IMR-90 (cell line): Measurements from ENCODE around the gene PTPRN2. TPM values are rescaled to one million over a fixed set of nuclear protein-coding genes. Genes with fewer than 3 reads are reported as not detected.

ENCODE experiments used
- ATAC-seq: fragments of 200-7000 bp; cut with Tn5 transposase; 2 replicates; pipeline ENCODE4 v1.9.1; 2020; ENCODE audit warnings: low read depth, mild to moderate bottlenecking, moderate library complexity
- BruUV-seq: library from RNA; stranded (reverse); fragments of 400-500 nt; replicated peaks from 2 replicates; lab custom pipeline; 2021; lab: Mats Ljungman, UMichigan
- CTCF ChIA-PET: fragments of 300-600 bp; formaldehyde crosslinking; extraction: SDS; loops from one replicate; lab custom pipeline; 2021; ENCODE audit warnings: antibody characterized with exemption; lab: Yijun Ruan, JAX
- POLR2A ChIA-PET: fragments of 300-600 bp; sonication (Branson Sonifier 250); formaldehyde crosslinking; loops from one replicate; lab custom pipeline; 2022; ENCODE audit warnings: antibody characterized with exemption; ENCODE audit not compliant: unreplicated experiment; lab: Charles Lee
- DNase-seq: peaks from one replicate; pipeline ENCODE4 v3.0.0; 2013
- H2AFZ ChIP-seq: replicated peaks from 2 replicates; pipeline ENCODE3; 2013; ENCODE audit warnings: low read length, mild to moderate bottlenecking; ENCODE audit not compliant: poor library complexity
- H2AK5ac ChIP-seq: 2 replicates; pipeline ENCODE4 v1.6.1; 2013; ENCODE audit warnings: low read depth, low read length, inconsistent platforms
- H2AK9ac ChIP-seq: replicated peaks from 2 replicates; pipeline ENCODE3; 2013; ENCODE audit warnings: mild to moderate bottlenecking, low read depth, low read length, moderate library complexity; ENCODE audit not compliant: poor library complexity
- H2BK120ac ChIP-seq: 2 replicates; pipeline ENCODE4 v1.6.1; 2013; ENCODE audit warnings: low read depth, low read length, inconsistent platforms
- H2BK15ac ChIP-seq: 3 replicates; pipeline ENCODE4 v1.6.1; 2013; ENCODE audit warnings: low read depth, low read length, inconsistent platforms
- H2BK20ac ChIP-seq: 2 replicates; pipeline ENCODE4 v1.6.1; 2013; ENCODE audit warnings: low read depth, mild to moderate bottlenecking, inconsistent platforms, low read length, moderate library complexity
- H2BK5ac ChIP-seq: 2 replicates; pipeline ENCODE4 v1.6.1; 2013; ENCODE audit warnings: mild to moderate bottlenecking, low read depth, low read length, inconsistent platforms; ENCODE audit not compliant: poor library complexity, severe bottlenecking
- H3K14ac ChIP-seq: replicated peaks from 2 replicates; pipeline ENCODE4 v1.6.1; 2013; ENCODE audit warnings: low read depth, low read length, inconsistent platforms
- H3K18ac ChIP-seq: 2 replicates; pipeline ENCODE4 v1.6.1; 2013; ENCODE audit warnings: low read depth, low read length, control low read depth
- H3K23ac ChIP-seq: 2 replicates; pipeline ENCODE4 v1.6.1; 2013; ENCODE audit warnings: low read depth, low read length, inconsistent platforms
- H3K27ac ChIP-seq: 2 replicates; pipeline ENCODE4 v1.5.1; 2013; ENCODE audit warnings: mild to moderate bottlenecking, control low read depth, low read length; ENCODE audit not compliant: insufficient read depth
- H3K27me3 ChIP-seq: 2 replicates; pipeline ENCODE4 v1.6.1; 2013; ENCODE audit warnings: low read length; ENCODE audit not compliant: control insufficient read depth, insufficient read depth
- H3K36me3 ChIP-seq: 2 replicates; pipeline ENCODE4 v1.6.1; 2013; ENCODE audit warnings: low read length, mixed read lengths; ENCODE audit not compliant: control insufficient read depth, insufficient read depth
- H3K4ac ChIP-seq: 2 replicates; pipeline ENCODE4 v1.6.1; 2013; ENCODE audit warnings: low read depth, low read length, inconsistent platforms
- H3K4me1 ChIP-seq: 2 replicates; pipeline ENCODE4 v1.6.1; 2013; ENCODE audit warnings: low read length, mixed read lengths; ENCODE audit not compliant: control insufficient read depth, insufficient read depth
- H3K4me2 ChIP-seq: 2 replicates; pipeline ENCODE4 v1.6.1; 2013; ENCODE audit warnings: low read depth, mild to moderate bottlenecking, control low read depth, low read length, moderate library complexity
- H3K4me3 ChIP-seq: 2 replicates; pipeline ENCODE4 v1.5.1; 2013; ENCODE audit warnings: low read depth, mild to moderate bottlenecking, control low read depth, low read length, moderate library complexity; ENCODE audit not compliant: insufficient read depth
- H3K56ac ChIP-seq: 2 replicates; pipeline ENCODE4 v1.6.1; 2013; ENCODE audit warnings: low read length, inconsistent platforms; ENCODE audit not compliant: insufficient read depth; ENCODE audit errors: extremely low read depth
- H3K79me1 ChIP-seq, 2 experiments: 2 replicates each; pipeline ENCODE4 v1.6.1; 2013; ENCODE audit warnings: low read length in 2 of 2, inconsistent platforms in 1 of 2, low read depth in 1 of 2
- H3K9ac ChIP-seq: 2 replicates; pipeline ENCODE4 v1.6.1; 2013; ENCODE audit warnings: low read depth, low read length, control low read depth
- H3K9me1 ChIP-seq: 2 replicates; pipeline ENCODE4 v1.6.1; 2013; ENCODE audit warnings: low read length, inconsistent platforms; ENCODE audit not compliant: insufficient read depth
- H3K9me3 ChIP-seq: 2 replicates; pipeline ENCODE4 v1.6.1; 2013; ENCODE audit warnings: low read length; ENCODE audit not compliant: control insufficient read depth, insufficient read depth
- H4K20me1 ChIP-seq: 2 replicates; pipeline ENCODE4 v1.6.1; 2013; ENCODE audit warnings: low read length, inconsistent platforms; ENCODE audit not compliant: insufficient read depth
- H4K5ac ChIP-seq: 2 replicates; pipeline ENCODE4 v1.6.1; 2013; ENCODE audit warnings: mild to moderate bottlenecking, low read depth, low read length, control low read depth
- H4K8ac ChIP-seq, 2 experiments: 2 replicates each; pipeline ENCODE4 v1.6.1; 2013; ENCODE audit warnings: low read depth in 2 of 2, low read length in 2 of 2, control low read depth in 1 of 2, inconsistent platforms in 1 of 2
- H4K91ac ChIP-seq: 2 replicates; pipeline ENCODE4 v1.6.1; 2013; ENCODE audit warnings: low read depth, low read length, inconsistent platforms; ENCODE audit not compliant: insufficient read depth
- BHLHE40 ChIP-seq: fragments of 150-350 bp; IDR thresholded peaks from 2 replicates; pipeline ENCODE4 v1.6.1; 2016; ENCODE audit warnings: mild to moderate bottlenecking, low read depth, low read length
- CEBPB ChIP-seq: IDR thresholded peaks from 2 replicates; pipeline ENCODE4 v1.6.1; 2012; ENCODE audit warnings: low read depth, low read length, improper control_type of control experiment
- CHD1 ChIP-seq: IDR thresholded peaks from 2 replicates; pipeline ENCODE4 v1.6.1; 2012; ENCODE audit warnings: low read depth, low read length, improper control_type of control experiment
- CTCF ChIP-seq: conservative IDR thresholded peaks from 2 replicates; pipeline ENCODE4 v1.5.1; 2012; ENCODE audit warnings: mild to moderate bottlenecking, low read depth, low read length, improper control_type of control experiment
- FOS ChIP-seq: fragments of 150-350 bp; IDR thresholded peaks from 2 replicates; pipeline ENCODE4 v1.6.1; 2016; ENCODE audit warnings: low read depth, low read length
- MAFK ChIP-seq: IDR thresholded peaks from 2 replicates; pipeline ENCODE4 v1.6.1; 2012; ENCODE audit warnings: low read depth, low read length, improper control_type of control experiment
- MAZ ChIP-seq: IDR thresholded peaks from 2 replicates; pipeline ENCODE4 v1.6.1; 2012; ENCODE audit warnings: low read depth, mild to moderate bottlenecking, low read length, improper control_type of control experiment, moderate library complexity, borderline replicate concordance
- MXI1 ChIP-seq: IDR thresholded peaks from 2 replicates; pipeline ENCODE4 v1.6.1; 2012; ENCODE audit warnings: low read depth, mild to moderate bottlenecking, low read length, moderate library complexity, borderline replicate concordance
- NFE2L2 ChIP-seq: fragments of 150-350 bp; IDR thresholded peaks from 2 replicates; pipeline ENCODE4 v1.6.1; 2016; ENCODE audit warnings: low read depth, mild to moderate bottlenecking, low read length
- POLR2A ChIP-seq: IDR thresholded peaks from 2 replicates; pipeline ENCODE4 v1.6.1; 2012; ENCODE audit warnings: mild to moderate bottlenecking, low read depth, low read length
- RAD21 ChIP-seq: IDR thresholded peaks from 2 replicates; pipeline ENCODE4 v1.6.1; 2012; ENCODE audit warnings: low read length, improper control_type of control experiment
- RCOR1 ChIP-seq: IDR thresholded peaks from 2 replicates; pipeline ENCODE4 v1.6.1; 2012; ENCODE audit warnings: mild to moderate bottlenecking, low read length, improper control_type of control experiment; ENCODE audit not compliant: insufficient replicate concordance
- RFX5 ChIP-seq: IDR thresholded peaks from 2 replicates; pipeline ENCODE4 v1.8.0; 2012; ENCODE audit warnings: low read depth, mild to moderate bottlenecking, low read length, moderate library complexity
- SMC3 ChIP-seq: fragments of 150-350 bp; IDR thresholded peaks from 2 replicates; pipeline ENCODE4 v1.6.1; 2016; ENCODE audit warnings: low read depth, mild to moderate bottlenecking, antibody characterized with exemption, low read length, moderate library complexity
- WGBS, 2 experiments: methylation state at CpG; one replicate each; pipeline versions ENCODE4 v1.1.5 to v1.1.7; 2013; ENCODE audit warnings: missing lambda C conversion rate in 2 of 2; ENCODE audit not compliant: insufficient read length in 1 of 2; ENCODE audit errors: extremely low coverage in 2 of 2; 5-methylcytosine and 5-hydroxymethylcytosine counted together
- dilution Hi-C: fragments of 300-500 bp; cut with HindIII; formaldehyde crosslinking; loops from one replicate; pipeline ENCODE4 v1.14.3; 2018; ENCODE audit warnings: low sequenced_read_pairs; ENCODE audit not compliant: unreplicated experiment
- in situ Hi-C: fragments of 300-500 bp; cut with MboI; formaldehyde crosslinking; loops from 3 replicates; pipeline ENCODE4 v1.14.3; 2019; ENCODE audit warnings: low sequenced_read_pairs, inconsistent platforms, mixed read lengths
- intact Hi-C: fragments of 100-400 bp; cut with micrococcal nuclease; formaldehyde crosslinking; loops from 2 replicates; pipeline ENCODE4 v1.10.0; 2022
- polyA plus RNA-seq, 3 experiments: library from polyadenylated mRNA; depleted of rRNA; stranded (reverse); fragments of >200 nt; gene quantifications; 2 replicates each; pipeline ENCODE4 v1.2.3, GENCODE V29; 2012; ENCODE audit warnings: low replicate concordance in 1 of 3
- total RNA-seq: library from RNA; depleted of rRNA; stranded (reverse); fragments of >200 nt; gene quantifications from 2 replicates; pipeline ENCODE4 v1.2.3, GENCODE V29; 2012
- TF ChIP-seq, protein P1 (sequence below): fragments of 150-350 bp; IDR thresholded peaks from 2 replicates; pipeline ENCODE4 v1.6.1; 2017; ENCODE audit warnings: mild to moderate bottlenecking, antibody characterized with exemption, low read length, low read depth
- TF ChIP-seq, protein P2 (sequence below): fragments of 150-350 bp; IDR thresholded peaks from 2 replicates; pipeline ENCODE4 v1.6.1; 2016; ENCODE audit warnings: low read depth, mild to moderate bottlenecking, low read length, moderate library complexity, borderline replicate concordance

The PTPRN2 gene
- total and polyA plus RNA-seq, 2 of the 4 experiments (the other 2 are of a cell fraction), result 0.03 TPM; not detected in 1

GRCh38 chr7:158473946-158474345 lies 113.7 kb downstream of the PTPRN2 start:
- no peak overlapping the region for H2AK9ac ChIP-seq
- in situ Hi-C loops, result no loop called here
- no peak overlapping the region for H3K9ac ChIP-seq
- H2BK15ac ChIP-seq, result no peak overlapping the region
- intact Hi-C loops, result no loop called here
- H3K14ac ChIP-seq, result no peak overlapping the region
- no peak overlapping the region for H3K4me3 ChIP-seq
- H3K27ac ChIP-seq, result no peak overlapping the region
- H3K4ac ChIP-seq, result no peak overlapping the region
- H2AK5ac ChIP-seq, result no peak overlapping the region
- no peak overlapping the region for H3K18ac ChIP-seq
- WGBS, 2 experiments, result 57% methylated on average over 4 of the region's 12 CpGs; no CpG with 5 or more reads in 1 of the 2 experiments
- H3K56ac ChIP-seq, result no peak overlapping the region
- DNase-seq (no peak), ATAC-seq (no peak)
- H3K4me1 ChIP-seq, result no peaks in the 10 kb centered on the region
- H2AFZ ChIP-seq, result no peak overlapping the region
- H3K4me2 ChIP-seq, result no peak overlapping the region
- H4K91ac ChIP-seq, result no peak overlapping the region
- H3K79me1 ChIP-seq, result no peaks in the 10 kb centered on the region
- H3K9me1 ChIP-seq, result no peaks in the 10 kb centered on the region
- no peak overlapping the region for H4K8ac ChIP-seq
- dilution Hi-C loops, result no loop called here
- H4K20me1 ChIP-seq, result no peaks in the 10 kb centered on the region
- no TSS peak for BruUV-seq
- peaks cover 56% of the 10 kb centered on the region for H3K9me3 ChIP-seq
- H3K23ac ChIP-seq, result no peak overlapping the region
- POLR2A ChIA-PET, result no interaction called here
- H4K5ac ChIP-seq, result no peak overlapping the region
- no peak overlapping the region for H2BK5ac ChIP-seq
- TF ChIP-seq MAFK (no peak), NFE2L2 (no peak), CEBPB (no peak), CTCF (no peak), RFX5 (no peak), SMC3 (no peak), POLR2A (no peak), FOS (no peak), CHD1 (no peak), BHLHE40 (no peak), MXI1 (no peak), RAD21 (no peak), MAZ (no peak), RCOR1 (no peak)
- TF ChIP-seq, protein P1, sequence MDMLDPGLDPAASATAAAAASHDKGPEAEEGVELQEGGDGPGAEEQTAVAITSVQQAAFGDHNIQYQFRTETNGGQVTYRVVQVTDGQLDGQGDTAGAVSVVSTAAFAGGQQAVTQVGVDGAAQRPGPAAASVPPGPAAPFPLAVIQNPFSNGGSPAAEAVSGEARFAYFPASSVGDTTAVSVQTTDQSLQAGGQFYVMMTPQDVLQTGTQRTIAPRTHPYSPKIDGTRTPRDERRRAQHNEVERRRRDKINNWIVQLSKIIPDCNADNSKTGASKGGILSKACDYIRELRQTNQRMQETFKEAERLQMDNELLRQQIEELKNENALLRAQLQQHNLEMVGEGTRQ, result no peak
- TF ChIP-seq, protein P2, sequence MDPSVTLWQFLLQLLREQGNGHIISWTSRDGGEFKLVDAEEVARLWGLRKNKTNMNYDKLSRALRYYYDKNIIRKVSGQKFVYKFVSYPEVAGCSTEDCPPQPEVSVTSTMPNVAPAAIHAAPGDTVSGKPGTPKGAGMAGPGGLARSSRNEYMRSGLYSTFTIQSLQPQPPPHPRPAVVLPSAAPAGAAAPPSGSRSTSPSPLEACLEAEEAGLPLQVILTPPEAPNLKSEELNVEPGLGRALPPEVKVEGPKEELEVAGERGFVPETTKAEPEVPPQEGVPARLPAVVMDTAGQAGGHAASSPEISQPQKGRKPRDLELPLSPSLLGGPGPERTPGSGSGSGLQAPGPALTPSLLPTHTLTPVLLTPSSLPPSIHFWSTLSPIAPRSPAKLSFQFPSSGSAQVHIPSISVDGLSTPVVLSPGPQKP, result no peak
- H2BK20ac ChIP-seq, result no peak overlapping the region
- CTCF ChIA-PET, result no interaction called here
- no peaks in the 10 kb centered on the region for H3K36me3 ChIP-seq
- H2BK120ac ChIP-seq, result no peak overlapping the region
- no peaks in the 10 kb centered on the region for H3K27me3 ChIP-seq
